ENCODE results near the gene SNTN. TPM values are rescaled to one million over a fixed set of nuclear protein-coding genes. Genes with fewer than 3 reads are reported as not detected.

Gene SNTN
- polyA plus RNA-seq, 1 donor (not counting 4 experiments of a cell fraction or from before 2014, with no cell fraction given): not detected

DNA sequence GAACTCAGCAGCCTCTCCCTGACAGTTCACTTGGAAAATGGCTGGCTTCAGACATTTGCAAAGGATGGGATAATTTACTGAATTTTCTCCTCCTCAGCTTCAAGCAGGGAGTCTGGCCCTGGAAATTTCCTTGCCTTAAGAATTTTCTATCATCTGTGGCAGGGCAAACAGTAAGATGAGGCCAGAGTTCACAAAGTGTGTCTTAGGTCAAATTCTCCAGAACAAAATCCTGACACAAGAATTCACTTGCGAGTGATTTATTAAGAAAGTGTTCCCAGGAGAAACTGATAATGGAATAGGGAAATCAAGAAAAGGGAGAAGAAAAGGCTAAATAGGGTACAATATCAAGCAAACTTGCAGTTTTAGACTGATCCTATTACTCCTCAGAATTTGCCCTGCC lies 55.3 kb downstream of the SNTN start:
- FAIRE-seq: no peak

DNA sequence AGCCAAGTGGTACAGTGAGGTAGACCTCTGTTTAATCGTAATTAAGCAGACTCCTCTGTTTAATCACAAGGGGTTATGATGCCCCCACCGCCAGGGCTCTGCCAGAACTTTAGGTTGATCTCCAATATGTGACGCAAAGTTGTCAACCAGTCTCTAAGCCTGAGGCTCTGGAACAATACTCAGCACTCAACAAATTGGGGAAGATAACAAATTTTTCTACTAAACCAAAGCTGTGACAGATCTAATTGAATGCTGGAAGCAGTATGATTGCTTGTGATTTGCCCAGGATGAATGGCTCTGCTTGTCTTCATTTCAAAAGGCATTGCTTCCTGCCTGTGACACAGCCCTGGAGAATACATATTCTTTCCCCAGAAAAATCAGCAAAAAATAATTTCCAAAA lies 57.1 kb downstream of the SNTN start:
- H3K27me3 ChIP-seq (ENCODE audit: control insufficient read depth, extremely low read depth, insufficient read depth, low read length): no peaks in the 10 kb centered on the region
- peak; percentile 26 for FAIRE-seq
- H3K9me3 ChIP-seq (ENCODE audit: control insufficient read depth, low read depth, low read length): no peaks in the 10 kb centered on the region
- H3K9ac ChIP-seq (ENCODE audit: control insufficient read depth, extremely low read depth, insufficient read depth, low read length): no peak overlapping the region
- dilution Hi-C loops (cut with MboI; ENCODE audit: extremely low pct_ligation_motif_present, low sequenced_read_pairs): no loop called here
- H3K27ac ChIP-seq (ENCODE audit: control insufficient read depth, insufficient read depth, low read length): no peak overlapping the region
- no peak overlapping the region for H3K4me3 ChIP-seq (ENCODE audit: control insufficient read depth in 2 of 3, extremely low read depth in 1 of 3, insufficient read depth in 2 of 3, low read depth in 1 of 3, low read length in 3 of 3)
- H2AFZ ChIP-seq (ENCODE audit: control insufficient read depth, low read length): no peak overlapping the region
- H3K36me3 ChIP-seq (ENCODE audit: control insufficient read depth in 2 of 2, extremely low read depth in 1 of 2, insufficient read depth in 2 of 2, low read length in 2 of 2): no peaks in the 10 kb centered on the region
- H4K20me1 ChIP-seq (ENCODE audit: control insufficient read depth, extremely low read depth, insufficient read depth, low read length): no peaks in the 10 kb centered on the region
- no peaks in the 10 kb centered on the region for H3K9me1 ChIP-seq (ENCODE audit: control insufficient read depth, extremely low read depth, insufficient read depth, low read length)
- no peaks in the 10 kb centered on the region for H3K79me2 ChIP-seq (ENCODE audit: control insufficient read depth, insufficient read depth, low read length)
- H3K4me2 ChIP-seq (ENCODE audit: control insufficient read depth, extremely low read depth, insufficient read depth, low read depth, low read length): no peak overlapping the region
- peaks cover 26% of the 10 kb centered on the region for H3K4me1 ChIP-seq (ENCODE audit: control insufficient read depth, extremely low read depth, insufficient read depth, low read length)
- TF ChIP-seq EZH2 (IDR thresholded peaks at IDR 0.05; ENCODE audit: low read length): no peak
- TF ChIP-seq, protein P1, sequence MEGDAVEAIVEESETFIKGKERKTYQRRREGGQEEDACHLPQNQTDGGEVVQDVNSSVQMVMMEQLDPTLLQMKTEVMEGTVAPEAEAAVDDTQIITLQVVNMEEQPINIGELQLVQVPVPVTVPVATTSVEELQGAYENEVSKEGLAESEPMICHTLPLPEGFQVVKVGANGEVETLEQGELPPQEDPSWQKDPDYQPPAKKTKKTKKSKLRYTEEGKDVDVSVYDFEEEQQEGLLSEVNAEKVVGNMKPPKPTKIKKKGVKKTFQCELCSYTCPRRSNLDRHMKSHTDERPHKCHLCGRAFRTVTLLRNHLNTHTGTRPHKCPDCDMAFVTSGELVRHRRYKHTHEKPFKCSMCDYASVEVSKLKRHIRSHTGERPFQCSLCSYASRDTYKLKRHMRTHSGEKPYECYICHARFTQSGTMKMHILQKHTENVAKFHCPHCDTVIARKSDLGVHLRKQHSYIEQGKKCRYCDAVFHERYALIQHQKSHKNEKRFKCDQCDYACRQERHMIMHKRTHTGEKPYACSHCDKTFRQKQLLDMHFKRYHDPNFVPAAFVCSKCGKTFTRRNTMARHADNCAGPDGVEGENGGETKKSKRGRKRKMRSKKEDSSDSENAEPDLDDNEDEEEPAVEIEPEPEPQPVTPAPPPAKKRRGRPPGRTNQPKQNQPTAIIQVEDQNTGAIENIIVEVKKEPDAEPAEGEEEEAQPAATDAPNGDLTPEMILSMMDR (optimal IDR thresholded peaks at IDR 0.05 in 1 of 3, IDR thresholded peaks at IDR 0.05 in 1 of 3, conservative IDR thresholded peaks at IDR 0.05 in 1 of 3; ENCODE audit: extremely low read depth in 1 of 3, insufficient read depth in 2 of 3, low read length in 3 of 3): no peak
- no peak for DNase-seq (ENCODE audit: low read depth, low spot score)

More for the DNA sequence above, 55.3 kb downstream of the SNTN start:
- Histone ChIP-seq H3K36me3 (ENCODE audit: control insufficient read depth in 2 of 2, extremely low read depth in 1 of 2, insufficient read depth in 2 of 2, low read length in 2 of 2) (no peaks in the 10 kb centered on the region), H4K20me1 (ENCODE audit: control insufficient read depth, extremely low read depth, insufficient read depth, low read length) (no peaks in the 10 kb centered on the region), H3K4me2 (ENCODE audit: control insufficient read depth, extremely low read depth, insufficient read depth, low read depth, low read length) (no peak overlapping the region), H3K4me1 (ENCODE audit: control insufficient read depth, extremely low read depth, insufficient read depth, low read length) (peaks cover 34% of the 10 kb centered on the region), H2AFZ (ENCODE audit: control insufficient read depth, low read length) (no peak overlapping the region), H3K27me3 (ENCODE audit: control insufficient read depth, extremely low read depth, insufficient read depth, low read length) (no peaks in the 10 kb centered on the region), H3K9ac (ENCODE audit: control insufficient read depth, extremely low read depth, insufficient read depth, low read length) (no peak overlapping the region), H3K79me2 (ENCODE audit: control insufficient read depth, insufficient read depth, low read length) (no peaks in the 10 kb centered on the region), H3K4me3 (ENCODE audit: control insufficient read depth in 2 of 3, extremely low read depth in 1 of 3, insufficient read depth in 2 of 3, low read depth in 1 of 3, low read length in 3 of 3) (no peak overlapping the region), H3K9me1 (ENCODE audit: control insufficient read depth, extremely low read depth, insufficient read depth, low read length) (no peaks in the 10 kb centered on the region), H3K9me3 (ENCODE audit: control insufficient read depth, low read depth, low read length) (no peaks in the 10 kb centered on the region), H3K27ac (ENCODE audit: control insufficient read depth, insufficient read depth, low read length) (no peak overlapping the region)
- dilution Hi-C loops (cut with MboI; ENCODE audit: extremely low pct_ligation_motif_present, low sequenced_read_pairs): no loop called here
- TF ChIP-seq EZH2 (IDR thresholded peaks at IDR 0.05; ENCODE audit: low read length): no peak
- TF ChIP-seq, protein P1 (optimal IDR thresholded peaks at IDR 0.05 in 1 of 3, IDR thresholded peaks at IDR 0.05 in 1 of 3, conservative IDR thresholded peaks at IDR 0.05 in 1 of 3; ENCODE audit: extremely low read depth in 1 of 3, insufficient read depth in 2 of 3, low read length in 3 of 3): no peak
- no peak for DNase-seq (ENCODE audit: low read depth, low spot score)

Other genes starting within 250 kb of the SNTN start
- gene C3orf49, start 166.6 kb downstream of the SNTN start, polyA plus RNA-seq: not detected in 3 replicates
- gene THOC7, start 211.1 kb downstream of the SNTN start, polyA plus RNA-seq: 64.3 to 131 TPM (median 85.5 TPM) in 3 replicates
- 8.5 to 12.1 TPM (median 8.8 TPM) in 3 replicates for gene ATXN7, start 211.2 kb downstream of the SNTN start, polyA plus RNA-seq

Data from keratinocyte (primary cell).